Thyroid gland (tissue), 4 donors: ENCODE measurements around the gene CLEC12A. TPM values are rescaled to one million over a fixed set of nuclear protein-coding genes. Genes with fewer than 3 reads are reported as not detected.
"Not testable (repeated sequence)": the region's sequence is repeated elsewhere in the genome, so short reads cannot be mapped to it uniquely, and the experiment has no call there.

Source experiments
- DNase-seq, 2 donors: peaks; one replicate each; pipeline ENCODE4 v3.0.0-alpha.2; 2019
- H3K27ac ChIP-seq, 3 donors: fragments of 200-600 bp; sonication (generic); 1 replicate in 2 of 3; 2 replicates in 1 of 3; pipeline ENCODE4 v1.5.1; 2016 to 2019; ENCODE audit warnings: mild to moderate bottlenecking in 1 of 3, moderate library complexity in 1 of 3
- H3K27me3 ChIP-seq: fragments of 200-600 bp; sonication (generic); one replicate; pipeline ENCODE4 v1.5.1; 2019
- H3K36me3 ChIP-seq, 2 donors: fragments of 200-600 bp; sonication (generic); one replicate each; pipeline ENCODE4 v1.5.1; 2016 to 2019
- H3K4me1 ChIP-seq, 2 donors: fragments of 200-600 bp; sonication (generic); one replicate each; pipeline ENCODE4 v1.5.1; 2017 to 2019
- H3K4me3 ChIP-seq, 3 donors: fragments of 200-600 bp; sonication (generic); replicated peaks in 1 of 3; 1 replicate in 2 of 3; 2 replicates in 1 of 3; pipeline ENCODE4 v1.5.1; 2016; ENCODE audit warnings: mild to moderate bottlenecking in 1 of 3
- H3K9me3 ChIP-seq: fragments of 200-600 bp; sonication (generic); one replicate; pipeline ENCODE4 v1.5.1; 2017
- CTCF ChIP-seq, 6 experiments: fragments of 200-600 bp in 3 of 6; fragments of 450-650 bp in 3 of 6; sonication (generic) in 3 of 6; IDR thresholded peaks; one replicate each; pipeline ENCODE4 v1.5.1; 2016 to 2019; ENCODE audit warnings: antibody characterized with exemption in 6 of 6, mild to moderate bottlenecking in 2 of 6, inconsistent platforms in 1 of 6, moderate library complexity in 1 of 6
- POLR2A ChIP-seq, 2 donors: fragments of 450-650 bp; IDR thresholded peaks; one replicate each; pipeline ENCODE4 v1.6.1; 2017; ENCODE audit warnings: antibody characterized with exemption in 2 of 2, mild to moderate bottlenecking in 2 of 2, moderate library complexity in 1 of 2
- WGBS, 2 donors: methylation state at CpG; one replicate each; pipeline ENCODE4 v1.1.5; 2017; 5-methylcytosine and 5-hydroxymethylcytosine counted together
- intact Hi-C: fragments of 100-400 bp; cut with DNase I; formaldehyde crosslinking; loops from one replicate; pipeline ENCODE4 v1.15.1; 2023
- total RNA-seq, 4 donors: library from RNA; depleted of rRNA; stranded (reverse); fragments of >200 nt; gene quantifications; one replicate each; pipeline ENCODE4 v1.2.3, GENCODE V29; 2016

CLEC12A gene
- total RNA-seq, 4 donors from 2014 or later = 0.22 TPM; not detected in 3

GRCh38 chr12:9961106-9961505 is 10.1 kb upstream of the CLEC12A start:
- TF ChIP-seq CTCF (IDR thresholded peaks at IDR 0.05) (no peak), POLR2A (IDR thresholded peaks at IDR 0.05) (no peak)
- intact Hi-C loops = no loop called here
- H3K4me3 ChIP-seq = no peak overlapping the region

GRCh38 chr12:9961901-9962300 is 9.3 kb upstream of the CLEC12A start:
- no peak for TF ChIP-seq POLR2A (IDR thresholded peaks at IDR 0.05)
- TF ChIP-seq CTCF (IDR thresholded peaks at IDR 0.05) = no peak

More at GRCh38 chr12:9961106-9961505, 10.1 kb upstream of the CLEC12A start:
- no peaks in the 10 kb centered on the region for H3K36me3 ChIP-seq
- 89 to 93% methylated on average over 3 of the region's 3 CpGs for WGBS, 2 donors
- no peaks in the 10 kb centered on the region for H3K9me3 ChIP-seq
- no peaks in the 10 kb centered on the region for H3K27me3 ChIP-seq
- H3K4me1 ChIP-seq = no peaks in the 10 kb centered on the region
- no peak overlapping the region for H3K27ac ChIP-seq
- no peak for DNase-seq

GRCh38 chr12:9969673-9970072 is 1.5 kb upstream of the CLEC12A start:
- no peak for DNase-seq
- Histone ChIP-seq H3K4me1 (no peaks in the 10 kb centered on the region), H3K4me3 (no peak overlapping the region), H3K27me3 (no peaks in the 10 kb centered on the region), H3K36me3 (no peaks in the 10 kb centered on the region), H3K27ac (no peak overlapping the region), H3K9me3 (no peaks in the 10 kb centered on the region)
- whole genome bisulfite sequencing, 2 donors = 62 to 66% methylated on average over 2 of the region's 2 CpGs
- no peak for TF ChIP-seq POLR2A (IDR thresholded peaks at IDR 0.05)
- no peak for TF ChIP-seq CTCF (IDR thresholded peaks at IDR 0.05)
- intact Hi-C loops = no loop called here

More at GRCh38 chr12:9961901-9962300, 9.3 kb upstream of the CLEC12A start:
- intact Hi-C loops = no loop called here
- Histone ChIP-seq H3K27ac (no peak overlapping the region), H3K4me1 (no peaks in the 10 kb centered on the region), H3K36me3 (no peaks in the 10 kb centered on the region), H3K27me3 (no peaks in the 10 kb centered on the region), H3K4me3 (no peak overlapping the region), H3K9me3 (no peaks in the 10 kb centered on the region)
- no peak for DNase-seq
- WGBS, 2 donors = 76 to 78% methylated on average over 3 of the region's 3 CpGs

GRCh38 chr12:9973949-9974348 is 2.7 kb downstream of the CLEC12A start:
- H3K4me3 ChIP-seq = no peak overlapping the region
- intact Hi-C loops = no loop called here
- H3K27ac ChIP-seq = no peak overlapping the region
- 74 to 75% methylated on average over 1 of the region's 1 CpG for WGBS, 2 donors
- no peaks in the 10 kb centered on the region for H3K4me1 ChIP-seq
- H3K27me3 ChIP-seq = no peaks in the 10 kb centered on the region
- H3K36me3 ChIP-seq = no peaks in the 10 kb centered on the region
- TF ChIP-seq CTCF (IDR thresholded peaks at IDR 0.05) (no peak), POLR2A (IDR thresholded peaks at IDR 0.05) (no peak)
- no peak for DNase-seq
- H3K9me3 ChIP-seq = no peaks in the 10 kb centered on the region

- H3K4me3 ChIP-seq, intact Hi-C loops, H3K27me3 ChIP-seq, H3K27ac ChIP-seq, H3K4me1 ChIP-seq, H3K36me3 ChIP-seq, H3K9me3 ChIP-seq, DNase-seq: not testable (repeated sequence)
- 97 to 99% methylated on average over 2 of the region's 2 CpGs for WGBS, 2 donors
Measured at GRCh38 chr12:9974731-9975130, 3.5 kb downstream of the CLEC12A start.

- no peak for DNase-seq
- Histone ChIP-seq H3K27me3 (no peaks in the 10 kb centered on the region), H3K4me1 (no peaks in the 10 kb centered on the region), H3K27ac (no peak overlapping the region), H3K9me3 (no peaks in the 10 kb centered on the region), H3K36me3 (no peaks in the 10 kb centered on the region), H3K4me3 (no peak overlapping the region)
- TF ChIP-seq POLR2A (IDR thresholded peaks at IDR 0.05) (no peak), CTCF (IDR thresholded peaks at IDR 0.05) (no peak)
- 83 to 90% methylated on average over 2 of the region's 2 CpGs for WGBS, 2 donors
- intact Hi-C loops = no loop called here
Measured at GRCh38 chr12:9975614-9976013, 4.4 kb downstream of the CLEC12A start.

GRCh38 chr12:9976626-9977025 is 5.4 kb downstream of the CLEC12A start:
- H3K9me3 ChIP-seq, H3K4me3 ChIP-seq, H3K4me1 ChIP-seq, H3K27ac ChIP-seq, intact Hi-C loops, H3K36me3 ChIP-seq, H3K27me3 ChIP-seq, DNase-seq: not testable (repeated sequence)
- 60 to 64% methylated on average over 5 of the region's 5 CpGs for WGBS, 2 donors
